CD4-positive, alpha-beta T cell treated with Interleukin-10 for 1 hour (primary cell): ENCODE measurements around the gene ALK.

ENCODE experiments used
- DNase-seq: peaks from one replicate; pipeline ENCODE4 v3.0.0-alpha.2; 2020

ALK gene

DNA sequence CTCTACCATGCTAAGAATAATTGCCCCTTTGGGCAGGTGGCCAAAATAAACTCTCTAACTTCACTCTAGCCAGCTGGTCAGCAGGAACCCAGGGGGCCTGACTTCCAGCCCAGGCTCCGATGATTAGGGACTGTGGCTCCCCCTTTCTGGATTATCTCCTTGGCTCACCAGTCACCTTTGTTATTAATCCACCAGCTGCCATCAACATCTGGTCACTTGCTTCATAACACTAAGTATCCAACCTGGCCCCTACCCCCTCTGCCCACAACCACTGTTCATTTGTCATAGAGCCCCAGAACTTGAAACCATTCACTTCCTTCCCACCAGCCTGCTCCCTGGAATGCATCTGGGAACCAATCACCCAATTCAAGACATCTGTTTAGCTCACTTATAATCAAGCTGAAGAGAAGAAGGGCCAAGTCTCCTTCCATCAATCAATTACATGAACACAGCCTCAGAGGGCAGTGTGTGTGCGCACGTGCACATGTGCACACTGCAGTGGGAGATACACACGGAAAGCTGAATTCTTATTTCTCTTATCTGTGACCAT is 215.1 kb downstream of the ALK start:
- no peak for DNase-seq

DNA sequence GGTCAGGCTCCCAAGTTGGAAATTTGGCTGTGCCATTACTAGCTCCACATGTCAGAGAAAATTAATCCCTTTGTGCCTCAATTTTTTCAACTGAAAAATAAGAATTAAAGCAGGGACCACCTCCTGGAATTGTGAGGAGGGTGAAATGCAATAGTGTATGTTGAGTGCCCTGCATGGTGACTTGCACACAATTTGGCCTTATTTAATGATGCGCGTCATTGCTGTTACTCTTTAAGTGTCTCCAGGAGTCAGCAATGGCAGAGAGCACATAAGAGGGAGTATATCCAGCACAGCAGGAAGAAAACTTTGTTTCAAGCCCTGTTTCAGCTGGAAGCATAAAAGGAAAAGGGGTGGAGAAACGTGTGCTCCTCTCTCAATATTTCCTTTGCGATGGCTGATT is 215.8 kb downstream of the ALK start:
- DNase-seq: no peak

DNA sequence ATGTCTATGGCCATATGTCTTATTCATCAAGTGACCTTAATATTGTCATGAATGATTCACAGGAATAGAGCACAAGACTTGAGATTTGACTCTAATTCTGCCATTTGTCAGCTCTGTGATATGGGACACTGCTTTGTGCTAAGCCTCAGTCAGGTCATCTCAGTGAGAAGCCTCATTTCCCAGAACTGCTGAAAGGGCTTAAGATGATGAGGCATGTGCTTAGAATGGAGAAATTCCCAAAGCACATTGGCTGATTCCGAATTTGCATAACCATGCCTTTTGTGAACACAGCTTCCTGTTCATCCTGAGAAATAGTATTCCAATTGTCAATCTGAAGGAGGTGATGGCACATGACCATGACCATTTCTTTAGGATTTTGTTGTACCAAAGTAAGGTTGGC is 218.1 kb downstream of the ALK start:
- DNase-seq: no peak

DNA sequence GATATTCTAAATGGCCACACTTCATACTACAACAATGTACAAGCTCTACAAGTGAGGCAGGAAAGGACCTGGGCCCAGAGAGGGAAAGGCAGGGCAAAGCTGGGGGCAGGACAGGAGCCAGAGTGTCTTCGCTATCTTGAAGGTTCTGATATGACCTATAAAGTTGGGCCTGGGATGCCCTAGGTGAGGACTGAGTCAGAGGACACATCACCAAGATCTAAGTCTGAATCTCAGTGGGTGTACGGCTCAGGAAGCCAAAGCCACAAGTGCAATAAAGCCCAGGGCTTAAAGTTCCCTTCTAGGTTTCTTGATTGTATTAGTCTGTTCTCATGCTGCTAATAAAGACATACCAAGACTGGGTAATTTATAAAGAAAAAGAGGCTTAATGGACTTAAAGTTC is 219.1 kb downstream of the ALK start:
- DNase-seq: no peak

DNA sequence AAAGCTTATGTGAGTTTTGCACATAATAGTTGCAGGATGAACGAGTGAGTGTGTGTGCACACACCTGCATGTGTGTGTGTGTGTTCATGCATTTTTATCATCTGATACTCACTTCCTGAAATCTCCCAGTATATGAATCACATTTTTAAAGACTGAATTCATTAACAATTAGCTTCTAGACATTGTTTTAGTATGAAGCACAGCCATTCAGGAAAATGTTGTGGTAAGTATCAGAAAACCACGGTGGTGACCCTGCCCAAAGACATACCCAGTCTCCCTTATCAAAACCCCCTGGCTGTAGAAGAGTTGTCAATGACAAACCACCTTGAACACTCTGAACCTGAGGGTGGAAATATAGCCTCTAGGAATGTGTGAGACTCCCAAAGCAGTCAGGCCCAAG is 220.8 kb downstream of the ALK start:
- DNase-seq: no peak

DNA sequence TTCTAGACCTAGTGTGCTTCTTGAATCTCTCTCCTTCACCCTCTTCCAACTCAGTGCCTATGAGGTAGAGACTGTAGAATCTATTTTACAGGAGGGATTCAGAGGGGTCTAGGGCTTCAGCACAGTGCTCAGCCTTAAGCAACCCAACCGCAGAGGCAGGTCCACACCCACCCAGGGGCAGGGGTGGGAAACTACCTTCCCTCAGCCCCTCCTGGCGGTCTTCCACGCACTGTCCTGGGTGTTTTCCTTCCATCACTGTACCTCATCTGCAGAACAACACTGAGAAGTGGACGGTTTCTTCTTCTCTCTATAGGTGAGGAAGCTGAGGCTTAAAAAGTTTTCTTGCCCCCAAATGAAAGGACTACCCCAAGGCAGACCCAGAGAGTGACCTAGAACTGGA is 222.3 kb downstream of the ALK start:
- DNase-seq: no peak

DNA sequence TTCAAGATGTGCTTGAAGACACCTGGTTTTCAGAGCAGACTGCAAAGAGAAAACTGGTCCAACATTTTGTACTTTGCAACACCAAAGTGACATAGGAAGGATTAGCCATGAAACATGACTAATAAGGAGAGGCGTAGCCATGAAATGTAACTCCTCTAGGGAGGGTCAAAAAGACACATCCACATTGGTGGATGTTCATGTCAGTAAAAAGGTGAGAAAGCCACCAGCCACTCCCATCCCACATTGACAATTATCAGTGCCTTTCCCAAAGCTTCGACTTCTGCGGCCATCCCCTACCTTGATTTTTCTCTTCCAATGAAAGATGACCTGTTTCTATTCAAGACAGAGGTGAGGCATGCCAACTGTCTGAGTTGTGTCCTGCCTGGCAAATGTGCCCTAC is 223.2 kb downstream of the ALK start:
- no peak for DNase-seq

DNA sequence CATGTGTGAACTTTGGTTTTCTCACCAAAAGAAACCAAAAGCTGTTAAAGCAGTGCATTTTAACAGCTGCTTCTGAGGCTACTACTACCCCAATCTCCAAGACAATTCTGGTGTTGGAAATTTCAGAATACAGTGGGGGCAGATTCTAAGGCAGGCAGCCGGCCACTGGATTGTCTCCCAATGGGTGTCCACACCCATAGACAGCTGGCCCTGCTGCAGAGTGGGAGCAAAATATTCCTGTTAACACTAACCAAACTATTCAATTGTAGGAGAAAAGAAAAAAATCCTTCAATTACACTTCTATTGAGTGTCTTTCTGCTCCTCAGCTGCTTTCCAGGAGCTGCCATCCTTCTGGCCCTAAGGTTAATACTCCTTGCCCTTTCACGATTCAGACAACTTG is 223.7 kb downstream of the ALK start:
- no peak for DNase-seq

DNA sequence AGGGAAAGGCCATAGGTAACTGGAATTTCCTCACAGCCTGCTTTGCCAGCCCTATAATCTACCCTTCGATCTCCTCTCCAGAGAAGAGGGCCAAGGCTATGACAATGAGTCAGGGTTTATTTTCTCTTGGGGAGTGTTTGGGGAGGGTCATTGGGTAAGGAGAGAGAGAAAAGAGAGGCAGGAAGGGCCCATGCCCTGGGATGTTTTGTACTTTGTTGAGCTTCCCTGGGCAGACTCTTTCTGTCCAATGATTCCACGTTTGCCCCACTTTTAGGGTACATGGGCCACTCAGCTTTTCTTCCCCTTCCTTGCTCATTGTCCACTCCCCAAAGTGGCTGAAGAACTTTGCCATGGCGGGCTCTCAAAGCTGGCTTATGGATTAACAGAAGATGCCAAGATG is 224.2 kb downstream of the ALK start:
- DNase-seq: no peak

DNA sequence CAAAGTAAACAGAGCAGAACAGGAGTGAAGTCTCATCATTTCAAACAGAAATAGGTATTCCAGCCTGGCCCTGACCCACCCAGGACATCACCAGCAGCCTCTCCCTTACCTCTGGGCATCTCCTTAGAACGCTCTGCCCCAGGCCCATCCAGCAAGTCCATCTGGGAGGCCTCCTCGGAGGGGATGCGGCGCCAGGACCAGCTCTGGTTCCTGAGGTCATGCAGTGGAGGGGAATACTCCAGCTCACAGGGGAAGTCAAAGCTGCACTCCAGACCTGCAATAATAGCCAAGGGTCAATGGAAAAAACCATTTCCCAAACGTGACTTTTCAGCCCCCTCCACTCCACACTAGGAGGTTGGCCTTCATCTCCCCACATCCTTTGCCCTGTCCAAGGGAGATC is 226.6 kb downstream of the ALK start:
- DNase-seq: no peak

DNA sequence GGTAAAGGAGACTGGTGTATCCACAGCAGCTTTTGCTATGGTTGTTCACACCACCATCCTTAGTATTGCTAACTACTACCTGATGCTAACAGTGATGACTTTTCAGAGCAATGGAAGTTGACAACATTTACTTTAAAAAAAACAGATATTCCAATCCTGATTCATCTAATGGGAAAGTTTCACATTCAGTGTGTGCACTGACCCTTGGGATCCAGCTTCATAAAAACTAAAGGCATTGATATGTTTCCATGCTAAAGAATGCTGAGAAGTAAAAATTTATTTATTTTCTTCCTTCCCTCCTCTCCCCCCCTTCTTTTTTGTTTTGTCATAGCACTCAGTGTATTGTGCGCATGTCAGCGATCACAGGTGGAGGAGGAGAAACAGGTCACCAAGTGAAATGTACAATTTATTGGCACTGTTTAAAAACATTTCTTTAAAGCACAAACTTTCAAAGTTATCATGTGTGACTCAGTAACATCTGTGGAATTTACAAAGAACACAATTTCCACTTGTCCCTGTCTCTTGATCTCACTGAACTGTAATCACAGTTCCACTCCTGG is 229.9 kb downstream of the ALK start:
- no peak for DNase-seq

DNA sequence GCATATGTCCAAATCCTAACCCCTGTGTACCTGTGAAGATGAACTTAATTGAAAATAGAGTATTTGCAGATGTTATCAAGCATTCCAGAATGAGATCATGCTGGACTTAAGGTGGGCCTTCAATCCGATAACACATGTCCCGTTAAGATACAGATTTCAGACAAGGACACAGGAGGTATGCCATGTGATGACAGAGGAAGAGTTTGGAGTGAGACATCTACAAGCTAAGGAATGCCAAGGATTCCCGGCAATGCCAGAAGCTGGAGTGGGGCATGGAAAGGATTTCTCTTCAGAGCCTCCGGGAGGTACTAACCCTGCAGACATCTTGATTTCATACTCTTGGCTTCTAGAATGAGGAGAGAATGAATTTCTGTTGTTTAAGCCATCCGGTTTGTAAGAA is 231.7 kb downstream of the ALK start:
- DNase-seq: no peak

DNA sequence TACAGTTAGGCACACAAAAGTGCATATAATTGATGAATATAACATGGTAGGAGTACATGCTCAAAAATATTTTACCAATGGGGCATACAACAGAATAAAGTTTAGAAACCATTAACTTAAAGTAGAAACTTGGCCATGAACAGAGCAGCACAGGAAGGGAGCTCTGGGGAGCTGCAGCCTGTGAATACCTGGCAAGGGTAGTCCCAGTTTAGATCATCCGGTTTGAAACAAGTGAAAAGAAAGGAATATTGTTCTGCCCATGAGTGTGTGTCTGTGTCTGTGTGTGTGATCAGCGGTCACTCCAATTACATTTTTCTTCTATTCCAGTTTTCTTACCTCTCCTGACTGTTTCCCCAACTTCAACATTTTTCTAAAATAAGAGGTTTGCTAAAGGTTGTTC is 233.0 kb downstream of the ALK start:
- DNase-seq: no peak

DNA sequence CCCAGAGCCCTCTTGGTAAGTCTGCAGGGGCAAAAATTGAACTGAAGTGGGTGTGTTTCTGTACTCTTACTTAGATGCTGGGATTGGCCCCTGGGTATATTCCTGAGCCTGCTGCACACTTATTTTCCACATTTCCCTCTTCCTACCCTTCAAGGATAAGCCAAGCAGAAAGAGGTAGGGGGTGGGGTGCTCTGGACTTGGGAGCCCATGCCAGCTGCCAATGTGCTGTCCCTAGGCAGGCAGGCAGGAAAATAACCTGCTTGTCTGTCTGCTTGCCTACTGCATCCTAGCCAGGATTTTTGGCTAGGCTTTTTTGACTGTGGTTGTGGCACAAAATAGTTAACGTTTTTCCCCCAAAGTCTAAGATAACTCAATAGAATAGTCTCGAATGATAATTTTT is 234.3 kb downstream of the ALK start:
- no peak for DNase-seq

DNA sequence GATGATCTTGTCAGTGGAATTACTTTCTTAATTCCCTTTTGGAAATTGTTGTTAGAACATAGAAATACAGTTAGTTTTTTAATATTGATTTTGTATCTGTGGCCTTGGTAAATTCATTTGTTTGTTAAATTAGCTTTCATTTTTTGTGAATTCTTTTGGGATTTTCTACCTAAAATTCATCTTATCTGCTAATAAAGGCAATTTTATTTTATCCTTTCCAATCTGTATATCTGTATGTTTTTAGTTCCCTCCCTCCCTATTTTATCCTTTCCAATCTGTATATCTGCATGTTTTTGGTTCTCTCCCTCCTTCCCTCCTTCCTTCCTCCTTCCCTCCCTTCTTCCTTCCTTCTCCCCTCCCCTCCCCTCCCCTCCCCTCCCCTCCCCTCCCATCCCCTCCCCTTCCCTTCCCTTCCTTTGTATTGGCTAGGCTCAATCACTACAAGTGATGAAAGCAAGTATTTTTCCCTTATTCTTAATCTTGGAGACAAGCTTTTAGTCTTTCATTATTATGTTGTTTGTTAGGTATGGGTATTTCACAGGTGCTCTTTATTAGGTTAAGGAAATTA is 244.4 kb downstream of the ALK start:
- no peak for DNase-seq

DNA sequence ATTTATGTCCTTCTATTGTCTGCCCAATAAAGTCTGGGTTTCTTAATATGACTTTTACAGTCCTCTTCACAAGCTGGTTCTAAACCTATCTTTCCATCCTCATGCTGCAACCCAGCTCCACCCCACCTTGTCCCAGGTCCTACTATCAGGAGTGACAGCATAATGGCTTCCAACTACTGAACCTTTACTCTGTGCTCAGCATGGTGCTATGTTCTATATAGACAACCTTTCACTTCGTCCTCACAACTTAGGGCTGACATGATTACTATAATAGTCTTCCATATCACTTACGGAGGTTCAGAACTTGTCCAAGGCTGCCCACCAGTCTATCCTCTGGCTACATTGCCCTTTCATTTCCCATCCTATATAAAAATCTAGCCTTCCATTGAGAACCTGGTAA is 256.8 kb downstream of the ALK start:
- DNase-seq: no peak

DNA sequence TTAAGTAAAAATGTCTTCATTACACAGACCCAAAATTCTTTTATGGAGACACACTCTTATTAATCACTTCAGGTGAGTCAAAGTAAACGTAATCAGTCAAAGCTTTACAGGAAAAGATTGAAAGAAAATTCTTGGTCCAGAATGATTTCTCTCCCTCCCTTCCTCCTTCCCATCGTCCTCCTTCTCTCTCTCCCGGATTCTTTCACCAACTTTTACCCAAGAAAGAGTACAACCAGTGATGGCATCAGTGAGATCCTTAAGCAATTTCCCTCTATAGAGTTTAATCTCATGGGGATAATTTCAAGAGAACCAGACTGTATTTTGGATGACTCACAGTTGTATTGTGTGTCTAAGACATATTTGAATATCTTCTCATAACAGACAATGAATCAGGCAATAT is 258.1 kb downstream of the ALK start:
- no peak for DNase-seq

DNA sequence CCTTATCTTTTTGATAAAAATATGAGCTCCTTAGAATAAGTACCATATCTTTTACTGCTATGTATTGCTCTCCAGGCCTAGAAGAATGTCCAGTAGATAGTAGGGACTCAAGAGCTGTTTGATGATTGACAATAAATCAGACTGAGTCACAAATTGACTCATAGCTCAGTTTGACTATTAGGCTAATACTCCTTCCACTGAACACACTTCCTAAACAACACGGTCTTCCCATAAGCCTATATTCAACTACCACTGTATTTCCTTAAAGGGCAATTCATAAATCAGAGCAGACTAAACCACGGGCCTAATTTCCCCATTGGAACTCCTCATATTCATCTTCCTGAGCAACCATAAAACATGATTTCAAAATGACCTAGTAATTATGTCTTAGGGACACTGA is 258.5 kb downstream of the ALK start:
- DNase-seq: no peak

DNA sequence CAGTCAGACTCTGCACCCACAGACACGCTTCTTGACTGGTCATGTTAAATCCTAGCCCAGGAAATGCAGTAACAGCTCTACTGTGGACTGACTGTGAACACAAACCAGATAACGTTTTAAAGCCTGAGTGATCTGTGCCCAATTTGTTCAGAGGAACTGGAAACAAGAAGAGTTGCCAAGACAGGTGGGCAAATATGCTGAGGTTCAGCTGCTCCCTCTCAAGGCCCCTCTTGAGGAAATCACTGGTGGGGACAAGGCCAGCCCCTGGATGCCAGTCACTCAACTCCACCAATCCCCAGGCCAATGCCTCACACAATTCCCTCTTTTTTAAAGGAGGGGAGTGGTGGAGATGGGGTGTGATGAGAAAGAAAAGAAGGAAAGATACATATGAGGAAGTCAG is 261.2 kb downstream of the ALK start:
- DNase-seq: no peak

DNA sequence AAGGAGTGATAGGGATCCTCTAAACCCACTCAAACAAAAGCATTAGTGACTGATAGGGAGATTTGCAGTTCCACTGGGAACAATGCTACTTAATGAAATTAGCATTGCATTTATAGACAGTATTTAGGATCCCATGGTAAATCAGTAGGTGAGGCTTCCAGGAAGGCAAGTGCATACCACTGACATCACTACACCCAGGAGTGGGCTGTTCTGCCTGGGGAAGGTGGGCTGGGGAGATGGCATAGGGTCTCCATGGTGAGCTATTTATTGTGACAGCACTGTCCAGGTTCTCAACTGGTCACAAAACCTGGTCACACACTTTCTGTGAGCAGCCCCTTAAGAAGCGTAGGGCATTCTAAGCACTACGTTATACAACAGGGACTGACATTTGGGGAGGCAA is 262.2 kb downstream of the ALK start:
- no peak for DNase-seq

DNA sequence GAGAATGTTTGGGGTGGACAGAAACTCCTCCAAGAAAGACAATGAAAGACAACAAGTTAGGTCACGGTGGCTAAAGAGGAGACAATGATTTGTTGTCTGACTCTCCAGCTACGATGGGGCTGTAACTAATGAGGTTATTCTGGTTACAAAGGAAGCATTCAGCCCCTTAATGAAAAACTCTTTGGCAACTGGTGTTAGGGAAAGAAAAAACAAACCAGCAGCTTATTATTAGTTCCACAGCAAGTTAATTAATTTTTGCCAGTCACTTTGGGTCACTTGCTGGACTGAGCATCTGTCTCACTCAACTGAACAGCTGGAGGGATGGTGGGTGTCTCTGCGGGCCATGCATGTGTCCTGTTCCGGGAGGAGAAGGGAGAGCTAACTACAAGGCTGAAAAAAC is 263.7 kb downstream of the ALK start:
- DNase-seq: no peak

DNA sequence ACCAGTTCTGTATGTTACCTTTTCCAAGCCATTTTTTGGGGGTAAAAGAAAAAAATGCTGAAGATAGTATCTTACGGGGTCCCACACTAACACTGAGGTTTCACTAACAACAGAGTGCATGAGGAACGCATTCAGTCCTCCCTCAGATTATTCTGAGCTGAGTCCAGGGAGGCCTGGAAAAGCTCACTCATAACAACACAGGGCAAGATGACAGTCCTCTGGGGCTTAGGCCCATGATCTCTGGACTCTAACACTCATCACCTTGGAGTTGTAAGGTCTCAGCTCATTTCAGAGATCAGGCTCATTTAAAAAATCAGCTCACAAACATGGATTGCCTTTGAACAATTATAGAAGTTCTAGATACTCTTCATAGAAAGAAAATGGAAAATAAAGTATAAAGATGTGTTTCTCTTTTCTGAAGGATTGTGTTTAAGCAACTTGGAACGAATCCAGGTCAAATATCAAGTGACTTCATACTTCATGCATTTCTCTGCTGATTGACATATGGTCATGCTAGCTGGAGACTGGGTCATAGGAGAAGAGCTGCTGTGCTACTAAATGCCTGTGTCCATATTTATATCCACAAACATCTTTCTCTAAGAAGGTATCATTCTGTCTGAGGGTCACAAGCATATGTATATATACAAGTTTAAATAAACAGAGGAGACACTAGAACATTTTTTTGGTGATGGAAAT is 265.8 kb downstream of the ALK start:
- no peak for DNase-seq

DNA sequence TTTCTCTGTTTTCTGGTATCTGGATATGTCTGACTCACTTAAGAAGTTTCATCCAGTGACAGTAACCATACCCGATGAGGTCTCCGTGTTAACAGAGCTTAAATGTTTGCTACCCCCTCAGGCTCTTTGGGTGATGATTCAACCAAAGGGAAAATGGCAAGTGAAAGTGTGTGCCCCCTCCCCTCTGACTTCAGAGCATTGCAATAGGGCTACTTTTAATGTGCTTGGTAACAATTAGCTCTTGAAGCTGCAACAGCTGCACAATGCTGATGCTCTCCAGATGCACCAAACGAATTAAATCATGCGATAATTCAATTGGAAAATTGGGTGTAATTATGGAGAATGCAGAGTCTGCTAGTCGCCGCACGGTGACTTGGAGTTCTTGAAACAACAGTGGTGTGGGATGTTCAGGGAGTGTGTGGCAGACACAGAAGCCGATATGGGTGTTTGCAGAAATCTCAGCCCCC is 270.7 kb downstream of the ALK start:
- DNase-seq: no peak

DNA sequence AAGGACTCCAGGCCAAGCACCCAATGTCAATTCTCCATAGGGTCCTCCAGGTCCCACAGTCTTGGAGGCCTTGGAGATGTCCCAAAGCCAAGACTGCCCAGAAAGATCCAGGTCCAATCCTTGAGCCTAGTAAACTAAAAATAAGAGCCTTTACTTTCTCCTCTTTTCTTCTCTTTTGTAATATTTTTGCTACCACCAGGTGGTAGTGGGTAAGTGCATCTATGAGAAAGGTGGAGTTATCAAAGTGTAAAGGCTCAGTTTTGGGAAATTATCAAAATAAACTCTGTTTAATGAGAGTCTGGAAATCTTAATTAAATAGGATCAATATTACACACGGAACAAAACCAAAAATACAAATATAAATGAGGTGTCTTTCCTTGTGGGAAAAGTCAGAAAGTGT is 276.4 kb downstream of the ALK start:
- DNase-seq: no peak

DNA sequence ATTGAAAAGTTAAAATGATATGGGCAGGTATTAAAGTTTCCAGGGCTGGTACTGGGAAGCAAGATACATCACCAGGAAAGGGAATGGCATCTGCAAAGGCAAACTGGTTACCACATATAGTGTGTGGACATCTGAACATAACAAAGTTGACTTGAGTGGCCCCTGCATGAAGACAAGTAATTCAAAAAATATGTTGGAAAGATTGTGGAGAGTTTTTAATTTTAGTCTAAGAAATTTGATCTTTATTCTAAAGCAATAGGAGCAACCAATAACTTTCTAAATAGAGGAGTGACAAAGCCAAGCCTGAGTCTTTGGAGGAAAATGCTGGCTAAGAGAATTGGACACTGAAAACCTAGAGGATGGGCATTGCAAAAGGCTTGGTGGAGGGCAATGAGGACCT is 278.2 kb downstream of the ALK start:
- no peak for DNase-seq
